HepG2 (cell line): Measurements from ENCODE around the gene ESYT2. TPM values are rescaled to one million over a fixed set of nuclear protein-coding genes. Genes with fewer than 3 reads are reported as not detected.

ENCODE experiments used
- ATAC-seq: fragments of 200-7000 bp; cut with Tn5 transposase; 3 replicates; pipeline ENCODE4 v1.9.1; 2020; ENCODE audit warnings: mild to moderate bottlenecking, moderate library complexity
- BruUV-seq: library from RNA; stranded (reverse); fragments of 400-500 nt; replicated peaks from 2 replicates; lab custom pipeline; 2021; lab: Mats Ljungman, UMichigan
- CTCF ChIA-PET: fragments of 300-600 bp; formaldehyde crosslinking; extraction: SDS; loops from one replicate; lab custom pipeline; 2021; ENCODE audit warnings: low total read pairs, inconsistent platforms, low intra/inter-chr PET ratio; lab: Yijun Ruan, JAX
- POLR2A ChIA-PET: fragments of 350-600 bp; sonication (Branson Sonifier 250); formaldehyde crosslinking; loops from one replicate; lab custom pipeline; 2020; ENCODE audit warnings: antibody characterized with exemption, inconsistent platforms; lab: Yijun Ruan, JAX
- DNase-seq: peaks from one replicate; pipeline ENCODE4 v3.0.0-alpha.2; 2015; ENCODE audit warnings: low spot score
- FAIRE-seq: peaks from 3 replicates; lab custom pipeline; 2011; peaks lifted over from hg19 to GRCh38; lab: Jason Lieb, UNC
- H2AFZ ChIP-seq: one replicate; pipeline ENCODE4 v1.6.1; 2011; ENCODE audit warnings: low read length, inconsistent platforms
- H3K27ac ChIP-seq: fragments of 300-600 bp; 3 replicates; pipeline ENCODE4 v1.8.0; 2011; ENCODE audit warnings: mixed run types, mild to moderate bottlenecking, mixed read lengths, low read length, inconsistent platforms; ENCODE audit not compliant: insufficient read depth; ENCODE audit errors: extremely low read length
- H3K27me3 ChIP-seq, 2 experiments: fragments of 200-600 bp in 1 of 2; 2 replicates in 1 of 2; 3 replicates in 1 of 2; pipeline versions ENCODE4 v1.6.0 to v1.8.0; 2011; ENCODE audit warnings: low read length in 2 of 2, mild to moderate bottlenecking in 2 of 2, moderate library complexity in 2 of 2, inconsistent platforms in 1 of 2; ENCODE audit not compliant: insufficient read depth in 2 of 2, control insufficient read depth in 1 of 2
- H3K36me3 ChIP-seq, 2 experiments: fragments of 200-600 bp in 1 of 2; replicated peaks in 1 of 2; 2 replicates in 1 of 2; 3 replicates in 1 of 2; pipeline versions ENCODE4 v1.5.1 to v1.8.0; 2011; ENCODE audit warnings: low read length in 2 of 2, inconsistent platforms in 1 of 2; ENCODE audit not compliant: insufficient read depth in 2 of 2, control insufficient read depth in 1 of 2
- H3K4me1 ChIP-seq: 2 replicates; pipeline ENCODE4 v1.5.1; 2012; ENCODE audit warnings: low read length, inconsistent platforms; ENCODE audit not compliant: insufficient read depth
- H3K4me2 ChIP-seq: 2 replicates; pipeline ENCODE4 v1.6.0; 2011; ENCODE audit warnings: low read depth, low read length, inconsistent platforms
- H3K4me3 ChIP-seq, 3 experiments: fragments of 200-600 bp in 1 of 3; sonication (generic), shearing (Covaris generic) in 1 of 3; replicated peaks in 1 of 3; 2 replicates each; pipeline ENCODE4 v1.5.1; 2011 to 2016; ENCODE audit warnings: low read length in 3 of 3, inconsistent platforms in 2 of 3, low read depth in 2 of 3, mild to moderate bottlenecking in 2 of 3, control low read depth in 1 of 3, mixed read lengths in 1 of 3; ENCODE audit not compliant: insufficient read depth in 1 of 3
- H3K79me2 ChIP-seq: one replicate; pipeline ENCODE4 v1.6.1; 2011; ENCODE audit warnings: low read length, inconsistent platforms; ENCODE audit not compliant: insufficient read depth
- H3K9ac ChIP-seq: 2 replicates; pipeline ENCODE4 v1.6.0; 2011; ENCODE audit warnings: mild to moderate bottlenecking, low read depth, low read length, inconsistent platforms; ENCODE audit not compliant: insufficient read depth
- H3K9me3 ChIP-seq: 2 replicates; pipeline ENCODE4 v1.5.1; 2012; ENCODE audit warnings: mild to moderate bottlenecking, low read length
- H4K20me1 ChIP-seq: 2 replicates; pipeline ENCODE4 v1.6.0; 2011; ENCODE audit warnings: inconsistent platforms, mild to moderate bottlenecking, low read length, moderate library complexity; ENCODE audit not compliant: insufficient read depth
- ARID3A ChIP-seq: IDR thresholded peaks from 2 replicates; pipeline ENCODE4 v1.6.1; 2012; ENCODE audit warnings: low read depth, low read length, improper control_type of control experiment
- CBFB ChIP-seq: sonication (generic); formaldehyde crosslinking; IDR thresholded peaks from 2 replicates; pipeline ENCODE4 v1.4.0; 2020; ENCODE audit warnings: missing genetic modification reagents
- CENPT ChIP-seq: sonication (generic); formaldehyde crosslinking; IDR thresholded peaks from 2 replicates; pipeline ENCODE4 v1.8.0; 2022; ENCODE audit warnings: low read depth, mild to moderate bottlenecking, moderate library complexity, missing genetic modification reagents
- DZIP1 ChIP-seq: sonication (generic); formaldehyde crosslinking; IDR thresholded peaks from 2 replicates; pipeline ENCODE4 v1.5.0; 2020; ENCODE audit warnings: mild to moderate bottlenecking, missing genetic modification reagents
- ELF3 ChIP-seq: IDR thresholded peaks from 2 replicates; pipeline ENCODE4 v1.6.1; 2016; ENCODE audit warnings: missing genetic modification reagents, missing compliant biosample characterization
- HDAC6 ChIP-seq: fragments of 200-600 bp; sonication (generic); IDR thresholded peaks from 2 replicates; pipeline ENCODE4 v1.7.0; 2017; ENCODE audit warnings: mild to moderate bottlenecking, antibody characterized with exemption, low read length, low read depth
- NFYC ChIP-seq: IDR thresholded peaks from 2 replicates; pipeline ENCODE4 v1.6.1; 2016; ENCODE audit warnings: missing genetic modification reagents, missing compliant biosample characterization
- PLSCR1 ChIP-seq: sonication (generic); formaldehyde crosslinking; IDR thresholded peaks from 2 replicates; pipeline ENCODE4 v1.5.0; 2020; ENCODE audit warnings: missing genetic modification reagents, mild to moderate bottlenecking, borderline replicate concordance
- PRDM15 ChIP-seq: sonication (generic); formaldehyde crosslinking; IDR thresholded peaks from 2 replicates; pipeline ENCODE4 v1.4.0; 2020; ENCODE audit warnings: missing genetic modification reagents
- RBFOX2 ChIP-seq: fragments of 200-400 bp; formaldehyde crosslinking; IDR thresholded peaks from 2 replicates; pipeline ENCODE4 v1.6.1; 2017; ENCODE audit warnings: low read depth, mild to moderate bottlenecking, low read length
- SRF ChIP-seq: IDR thresholded peaks from 2 replicates; pipeline ENCODE4 v1.6.1; 2011; ENCODE audit warnings: mild to moderate bottlenecking, low read depth, low read length, moderate library complexity
- ZFP62 ChIP-seq: sonication (generic); formaldehyde crosslinking; IDR thresholded peaks from 2 replicates; pipeline ENCODE4 v1.4.0; 2020; ENCODE audit warnings: missing genetic modification reagents
- ZKSCAN5 ChIP-seq: sonication (generic); formaldehyde crosslinking; IDR thresholded peaks from 2 replicates; pipeline ENCODE4 v1.5.1; 2020; ENCODE audit warnings: mild to moderate bottlenecking, missing genetic modification reagents
- ZNF720 ChIP-seq: sonication (generic); formaldehyde crosslinking; IDR thresholded peaks from 2 replicates; pipeline ENCODE4 v1.4.0; 2020; ENCODE audit warnings: missing genetic modification reagents
- ZNF747 ChIP-seq: sonication (generic); formaldehyde crosslinking; IDR thresholded peaks from 2 replicates; pipeline ENCODE4 v1.8.1; 2023; ENCODE audit warnings: missing genetic modification reagents, mild to moderate bottlenecking, borderline replicate concordance
- ZNF749 ChIP-seq: sonication (generic); formaldehyde crosslinking; IDR thresholded peaks from 2 replicates; pipeline ENCODE4 v1.8.0; 2022; ENCODE audit warnings: mild to moderate bottlenecking, missing genetic modification reagents, moderate library complexity, borderline replicate concordance
- ZNF790 ChIP-seq: sonication (generic); formaldehyde crosslinking; IDR thresholded peaks from 2 replicates; pipeline ENCODE4 v1.8.0; 2022; ENCODE audit warnings: missing genetic modification reagents, mild to moderate bottlenecking, borderline replicate concordance
- WGBS: methylation state at CpG from one replicate; pipeline ENCODE4 v1.1.6; 2017; ENCODE audit warnings: low lambda C conversion rate; 5-methylcytosine and 5-hydroxymethylcytosine counted together
- in situ Hi-C: cut with HindIII; loops from 2 replicates; pipeline ENCODE4 v1.10.0; 2017; ENCODE audit warnings: low pct_unique_long_range_greater_than_20kb; ENCODE audit not compliant: extremely low pct_ligation_motif_present
- intact Hi-C: fragments of 100-400 bp; cut with micrococcal nuclease; formaldehyde crosslinking; loops from one replicate; pipeline ENCODE4 v1.10.0; 2022; ENCODE audit not compliant: unreplicated experiment
- polyA plus RNA-seq, 8 experiments: library from polyadenylated mRNA; depleted of rRNA in 3 of 8; stranded (reverse) in 7 of 8; unstranded in 1 of 8; fragments of >200 nt; fragmentation: Illumina TruSeq in 4 of 8; extraction: Trizol in 4 of 8; gene quantifications; 2 replicates each; pipeline versions ENCODE4 v1.2.1 to v1.2.3, GENCODE V29; 2011 to 2016; ENCODE audit warnings: low read depth in 4 of 8, missing spikeins in 1 of 8, mixed read lengths in 1 of 8; ENCODE audit not compliant: insufficient read depth in 1 of 8
- total RNA-seq, 5 experiments: library from RNA; depleted of rRNA; stranded (reverse); fragments of >200 nt; fragmentation: Illumina TruSeq; extraction: Trizol; gene quantifications; 2 replicates each; pipeline ENCODE4 v1.2.3, GENCODE V29; 2016; ENCODE audit warnings: low read depth in 1 of 5

Gene ESYT2
- total and polyA plus RNA-seq, 2 of the 13 experiments (the other 11 are each of a cell fraction or from before 2014, with no cell fraction given) = 28.5 to 37.3 TPM

- H3K27me3 ChIP-seq = no peaks in the 10 kb centered on the region
- no peak overlapping the region for H3K9ac ChIP-seq
- peaks cover 6% of the 10 kb centered on the region; the same call in 1 of the 2 replicates for H3K4me1 ChIP-seq
- H3K36me3 ChIP-seq = peaks cover 17 to 57% of the 10 kb centered on the region in 2 experiments
- WGBS = 96% methylated on average over 12 of the region's 12 CpGs
- no TSS peak for BruUV-seq
- no peaks in the 10 kb centered on the region for H3K9me3 ChIP-seq
- DNase-seq (no peak), ATAC-seq (no peak), FAIRE-seq (no peak)
- in situ Hi-C loops (no loop called here), intact Hi-C loops (loop anchor here (2.0 to 10.0 kb wide), 2 partner anchors 215 to 267 kb away; no protein-coding TSS in a partner anchor)
- no peak overlapping the region for H2AFZ ChIP-seq
- POLR2A ChIA-PET = no interaction called here
- CTCF ChIA-PET = no interaction called here
- H3K79me2 ChIP-seq = no peaks in the 10 kb centered on the region
- H4K20me1 ChIP-seq = no peaks in the 10 kb centered on the region
- no peak overlapping the region for H3K4me3 ChIP-seq
- H3K27ac ChIP-seq = no peak overlapping the region
- H3K4me2 ChIP-seq = no peak overlapping the region
- TF ChIP-seq ZNF720 (no peak), ZNF747 (CRISPR knock-in tag) (no peak), RBFOX2 (no peak), PLSCR1 (CRISPR knock-in tag) (no peak), DZIP1 (CRISPR knock-in tag) (no peak), ZFP62 (no peak), PRDM15 (CRISPR knock-in tag) (no peak), ZNF790 (CRISPR knock-in tag) (no peak), HDAC6 (no peak), ARID3A (no peak), ZKSCAN5 (CRISPR knock-in tag) (no peak), NFYC (no peak), ZNF749 (no peak), CBFB (CRISPR knock-in tag) (no peak), SRF (no peak), ELF3 (no peak), CENPT (no peak)
Measured at GRCh38 chr7:158761945-158762344, 67.4 kb downstream of the ESYT2 start.
